ENCODE results near the gene ARHGEF19.
"Not testable (repeated sequence)": the region's sequence is repeated elsewhere in the genome, so short reads cannot be mapped to it uniquely, and the experiment has no call there.

The ARHGEF19 gene

GRCh38 chr1:16165548-16165947 lies 46.9 kb downstream of the ARHGEF19 start:
- H3K36me3 Mint-ChIP-seq (ENCODE audit: low read depth): no peaks in the 10 kb centered on the region

GRCh38 chr1:16165073-16165364 lies 47.4 kb downstream of the ARHGEF19 start:
- peaks cover 69% of the 10 kb centered on the region for H3K4me1 Mint-ChIP-seq

More at GRCh38 chr1:16165548-16165947, 46.9 kb downstream of the ARHGEF19 start:
- Mint-ChIP-seq H3K27me3 (ENCODE audit: low read depth, poor library complexity) (peaks cover 21% of the 10 kb centered on the region), H3K27ac (peak overlapping the region; percentile 12), H3K9me3 (no peaks in the 10 kb centered on the region), H3K4me3 (peak overlapping the region; percentile 66), H3K4me1 (peaks cover 69% of the 10 kb centered on the region)
- TF ChIP-seq, protein P1, sequence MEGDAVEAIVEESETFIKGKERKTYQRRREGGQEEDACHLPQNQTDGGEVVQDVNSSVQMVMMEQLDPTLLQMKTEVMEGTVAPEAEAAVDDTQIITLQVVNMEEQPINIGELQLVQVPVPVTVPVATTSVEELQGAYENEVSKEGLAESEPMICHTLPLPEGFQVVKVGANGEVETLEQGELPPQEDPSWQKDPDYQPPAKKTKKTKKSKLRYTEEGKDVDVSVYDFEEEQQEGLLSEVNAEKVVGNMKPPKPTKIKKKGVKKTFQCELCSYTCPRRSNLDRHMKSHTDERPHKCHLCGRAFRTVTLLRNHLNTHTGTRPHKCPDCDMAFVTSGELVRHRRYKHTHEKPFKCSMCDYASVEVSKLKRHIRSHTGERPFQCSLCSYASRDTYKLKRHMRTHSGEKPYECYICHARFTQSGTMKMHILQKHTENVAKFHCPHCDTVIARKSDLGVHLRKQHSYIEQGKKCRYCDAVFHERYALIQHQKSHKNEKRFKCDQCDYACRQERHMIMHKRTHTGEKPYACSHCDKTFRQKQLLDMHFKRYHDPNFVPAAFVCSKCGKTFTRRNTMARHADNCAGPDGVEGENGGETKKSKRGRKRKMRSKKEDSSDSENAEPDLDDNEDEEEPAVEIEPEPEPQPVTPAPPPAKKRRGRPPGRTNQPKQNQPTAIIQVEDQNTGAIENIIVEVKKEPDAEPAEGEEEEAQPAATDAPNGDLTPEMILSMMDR (IDR thresholded peaks at IDR 0.05): no peak
- no peak for DNase-seq

GRCh38 chr1:16164213-16165072 lies 48.0 kb downstream of the ARHGEF19 start:
- H3K36me3 Mint-ChIP-seq (ENCODE audit: low read depth): no peaks in the 10 kb centered on the region
- H3K27me3 Mint-ChIP-seq (ENCODE audit: low read depth, poor library complexity): peaks cover 21% of the 10 kb centered on the region
- DNase-seq: no peak
- H3K27ac Mint-ChIP-seq: peak overlapping the region; percentile 36
- peak overlapping the region; percentile 48 for H3K4me3 Mint-ChIP-seq
- TF ChIP-seq, protein P1 (IDR thresholded peaks at IDR 0.05): no peak
- H3K9me3 Mint-ChIP-seq: no peaks in the 10 kb centered on the region
- peaks cover 69% of the 10 kb centered on the region for H3K4me1 Mint-ChIP-seq

More at GRCh38 chr1:16165073-16165364, 47.4 kb downstream of the ARHGEF19 start:
- Mint-ChIP-seq H3K27ac (no peak overlapping the region), H3K4me3 (peak overlapping the region; percentile 66), H3K36me3 (ENCODE audit: low read depth) (no peaks in the 10 kb centered on the region), H3K9me3 (no peaks in the 10 kb centered on the region), H3K27me3 (ENCODE audit: low read depth, poor library complexity) (peaks cover 21% of the 10 kb centered on the region)
- TF ChIP-seq, protein P1 (IDR thresholded peaks at IDR 0.05): no peak
- DNase-seq: no peak

GRCh38 chr1:16163608-16164212 lies 48.7 kb downstream of the ARHGEF19 start:
- DNase-seq; H3K36me3 Mint-ChIP-seq (ENCODE audit: low read depth); H3K9me3 Mint-ChIP-seq: not testable (repeated sequence)
- Mint-ChIP-seq H3K27me3 (ENCODE audit: low read depth, poor library complexity) (peaks cover 21% of the 10 kb centered on the region), H3K27ac (peak overlapping the region; percentile 36), H3K4me1 (peaks cover 67% of the 10 kb centered on the region), H3K4me3 (peak overlapping the region; percentile 48)

- H3K4me3 Mint-ChIP-seq: peak overlapping the region; percentile 74
- H3K27ac Mint-ChIP-seq: no peak overlapping the region
- peaks cover 67% of the 10 kb centered on the region for H3K4me1 Mint-ChIP-seq
- peaks cover 21% of the 10 kb centered on the region for H3K27me3 Mint-ChIP-seq (ENCODE audit: low read depth, poor library complexity)
- H3K36me3 Mint-ChIP-seq (ENCODE audit: low read depth): no peaks in the 10 kb centered on the region
- TF ChIP-seq, protein P1 (IDR thresholded peaks at IDR 0.05): no peak
- DNase-seq: peak; percentile 78
- no peaks in the 10 kb centered on the region for H3K9me3 Mint-ChIP-seq
These were observed 50.2 kb downstream of the ARHGEF19 start for GRCh38 chr1:16162163-16162822.

GRCh38 chr1:16161717-16162116 lies 50.7 kb downstream of the ARHGEF19 start:
- Mint-ChIP-seq H3K9me3 (no peaks in the 10 kb centered on the region), H3K27ac (no peak overlapping the region), H3K36me3 (ENCODE audit: low read depth) (no peaks in the 10 kb centered on the region), H3K27me3 (ENCODE audit: low read depth, poor library complexity) (peaks cover 18% of the 10 kb centered on the region), H3K4me1 (peaks cover 68% of the 10 kb centered on the region), H3K4me3 (no peak overlapping the region)
- no peak for DNase-seq
- TF ChIP-seq, protein P1 (IDR thresholded peaks at IDR 0.05): no peak

Data from nephron progenitor cell (in vitro differentiated cells).